ENCODE data around the gene PAPSS1.

DNA sequence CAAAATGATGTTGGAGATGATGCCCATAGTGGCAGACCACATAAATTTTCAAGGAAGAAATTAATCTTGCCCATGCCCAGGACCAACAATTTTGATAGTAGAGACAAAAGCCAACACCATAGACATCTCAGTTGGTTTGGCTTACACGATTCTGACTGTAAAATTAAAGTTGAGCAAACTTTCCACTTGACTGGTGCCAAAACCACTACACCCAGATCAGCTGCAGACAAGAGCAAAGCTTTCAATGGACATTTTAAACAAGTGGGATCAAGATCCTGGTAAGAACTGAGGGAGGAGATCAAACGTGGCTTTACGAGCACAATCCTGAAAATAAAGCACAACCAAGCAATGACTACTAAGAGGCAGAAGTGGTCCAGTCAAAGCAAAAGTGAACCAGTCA is 90.7 kb downstream of the PAPSS1 start:
- TF ChIP-seq, protein P1, sequence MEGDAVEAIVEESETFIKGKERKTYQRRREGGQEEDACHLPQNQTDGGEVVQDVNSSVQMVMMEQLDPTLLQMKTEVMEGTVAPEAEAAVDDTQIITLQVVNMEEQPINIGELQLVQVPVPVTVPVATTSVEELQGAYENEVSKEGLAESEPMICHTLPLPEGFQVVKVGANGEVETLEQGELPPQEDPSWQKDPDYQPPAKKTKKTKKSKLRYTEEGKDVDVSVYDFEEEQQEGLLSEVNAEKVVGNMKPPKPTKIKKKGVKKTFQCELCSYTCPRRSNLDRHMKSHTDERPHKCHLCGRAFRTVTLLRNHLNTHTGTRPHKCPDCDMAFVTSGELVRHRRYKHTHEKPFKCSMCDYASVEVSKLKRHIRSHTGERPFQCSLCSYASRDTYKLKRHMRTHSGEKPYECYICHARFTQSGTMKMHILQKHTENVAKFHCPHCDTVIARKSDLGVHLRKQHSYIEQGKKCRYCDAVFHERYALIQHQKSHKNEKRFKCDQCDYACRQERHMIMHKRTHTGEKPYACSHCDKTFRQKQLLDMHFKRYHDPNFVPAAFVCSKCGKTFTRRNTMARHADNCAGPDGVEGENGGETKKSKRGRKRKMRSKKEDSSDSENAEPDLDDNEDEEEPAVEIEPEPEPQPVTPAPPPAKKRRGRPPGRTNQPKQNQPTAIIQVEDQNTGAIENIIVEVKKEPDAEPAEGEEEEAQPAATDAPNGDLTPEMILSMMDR (IDR thresholded peaks at IDR 0.05; ENCODE audit: borderline replicate concordance, extremely low read depth, low read length, poor library complexity, severe bottlenecking) = no peak
- no peak for TF ChIP-seq EZH2 (IDR thresholded peaks at IDR 0.05; ENCODE audit: borderline replicate concordance, low read depth, low read length, severe bottlenecking)

Measured in DND-41 (cell line).